HG02678 (cell line): Measurements from ENCODE around the gene HEMGN.
"Not testable (repeated sequence)": the region's sequence is repeated elsewhere in the genome, so short reads cannot be mapped to it uniquely, and the experiment has no call there.

Source experiments
- ATAC-seq: cut with Tn5 transposase; IDR thresholded peaks from one replicate; pipeline ENCODE4 v1.9.1; 2021; ENCODE audit warnings: mild to moderate bottlenecking, moderate library complexity; ENCODE audit not compliant: unreplicated experiment

HEMGN gene, protein sequence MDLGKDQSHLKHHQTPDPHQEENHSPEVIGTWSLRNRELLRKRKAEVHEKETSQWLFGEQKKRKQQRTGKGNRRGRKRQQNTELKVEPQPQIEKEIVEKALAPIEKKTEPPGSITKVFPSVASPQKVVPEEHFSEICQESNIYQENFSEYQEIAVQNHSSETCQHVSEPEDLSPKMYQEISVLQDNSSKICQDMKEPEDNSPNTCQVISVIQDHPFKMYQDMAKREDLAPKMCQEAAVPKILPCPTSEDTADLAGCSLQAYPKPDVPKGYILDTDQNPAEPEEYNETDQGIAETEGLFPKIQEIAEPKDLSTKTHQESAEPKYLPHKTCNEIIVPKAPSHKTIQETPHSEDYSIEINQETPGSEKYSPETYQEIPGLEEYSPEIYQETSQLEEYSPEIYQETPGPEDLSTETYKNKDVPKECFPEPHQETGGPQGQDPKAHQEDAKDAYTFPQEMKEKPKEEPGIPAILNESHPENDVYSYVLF

DNA sequence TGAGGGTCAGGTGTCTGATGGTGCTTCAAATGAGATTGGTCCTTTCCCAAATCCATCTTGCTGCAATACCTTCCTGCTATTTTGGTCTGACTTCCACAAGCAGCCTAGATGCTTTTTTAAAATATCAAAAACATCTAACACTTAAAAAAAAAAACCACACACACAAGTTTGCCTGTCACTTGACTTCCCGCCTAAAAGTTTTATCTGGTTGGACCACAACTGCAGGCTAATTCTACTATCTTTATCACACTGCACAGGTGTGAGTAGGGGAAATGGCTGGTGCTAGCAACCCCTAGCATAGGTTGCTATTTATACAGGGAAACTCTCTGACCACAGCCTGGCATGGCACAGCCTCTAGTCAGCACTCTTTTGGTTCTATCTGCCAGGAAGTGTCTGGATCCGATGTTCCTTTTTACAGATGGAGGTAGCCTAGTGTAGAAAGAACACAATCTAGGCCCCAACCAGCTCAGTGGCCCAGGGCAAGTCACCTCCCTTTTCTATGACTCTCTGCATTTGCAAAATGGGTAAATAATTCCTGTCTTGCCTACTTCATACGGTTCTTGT lies at the start of gene HEMGN:
Gene HEMGN, minus strand, starts transcription at position 92 of the 564 bp plus-strand sequence. Its CDS starts 36 bp downstream, at position 56.
- peak; percentile 74 for ATAC-seq

DNA sequence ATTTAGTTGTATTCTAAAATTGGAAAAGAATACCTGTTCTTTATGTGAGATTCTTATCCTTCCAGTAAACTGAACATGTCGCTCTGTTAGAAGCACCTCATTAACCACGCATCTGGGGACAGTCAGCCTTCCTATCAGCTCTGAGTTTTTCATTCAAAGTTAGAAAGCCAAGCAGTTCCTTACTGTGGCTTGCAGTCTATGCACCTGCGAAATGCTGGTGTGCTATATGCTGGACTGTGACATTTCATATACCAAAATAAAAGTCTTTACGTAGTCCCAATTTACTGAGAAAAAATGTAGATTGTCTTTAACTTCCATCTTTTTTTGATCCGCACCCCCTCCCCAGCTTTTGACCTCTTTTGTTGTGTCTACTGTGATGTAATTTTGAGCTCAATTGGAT lies 49.5 kb upstream of the HEMGN start:
- ATAC-seq: no peak

DNA sequence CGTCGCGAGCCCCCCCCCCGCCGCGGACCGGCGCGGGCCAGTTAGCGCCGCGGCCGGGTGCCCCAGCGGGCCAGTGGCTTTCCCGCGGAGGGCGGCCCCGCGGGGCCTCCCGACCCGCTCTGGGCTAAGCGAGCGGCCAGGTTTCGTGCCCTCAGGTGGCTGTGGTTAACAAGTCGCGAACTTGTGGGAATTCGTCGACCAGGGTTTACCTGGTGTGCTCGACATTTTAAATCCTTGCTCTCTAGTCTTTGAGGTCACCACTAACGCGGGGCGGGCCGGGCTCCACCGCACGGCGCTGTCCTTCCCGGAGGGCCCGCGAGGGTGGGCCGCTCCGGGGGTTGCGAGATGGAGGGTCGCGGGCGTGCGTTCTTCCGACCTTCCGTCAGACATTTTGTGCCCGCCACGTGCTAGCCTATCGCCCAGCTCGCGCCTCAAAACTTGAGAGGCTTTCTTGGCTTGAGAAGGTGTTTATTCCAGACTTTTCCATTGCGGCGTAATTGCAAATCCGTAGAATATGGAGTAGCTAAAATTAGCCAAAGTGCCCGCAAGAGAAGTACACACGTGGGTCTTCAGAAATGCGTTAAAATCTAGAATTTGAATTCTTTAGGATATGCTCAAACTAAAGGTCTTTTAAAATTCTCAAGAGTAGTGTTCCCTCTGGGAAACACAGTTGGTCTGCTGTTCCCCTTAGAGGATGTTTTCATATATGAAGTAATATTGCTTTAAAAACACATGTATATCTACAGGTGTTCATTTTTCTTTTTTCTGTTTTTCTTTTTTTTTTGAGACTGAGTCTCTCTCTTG lies 47.3 kb upstream of the HEMGN start:
- ATAC-seq: no peak

DNA sequence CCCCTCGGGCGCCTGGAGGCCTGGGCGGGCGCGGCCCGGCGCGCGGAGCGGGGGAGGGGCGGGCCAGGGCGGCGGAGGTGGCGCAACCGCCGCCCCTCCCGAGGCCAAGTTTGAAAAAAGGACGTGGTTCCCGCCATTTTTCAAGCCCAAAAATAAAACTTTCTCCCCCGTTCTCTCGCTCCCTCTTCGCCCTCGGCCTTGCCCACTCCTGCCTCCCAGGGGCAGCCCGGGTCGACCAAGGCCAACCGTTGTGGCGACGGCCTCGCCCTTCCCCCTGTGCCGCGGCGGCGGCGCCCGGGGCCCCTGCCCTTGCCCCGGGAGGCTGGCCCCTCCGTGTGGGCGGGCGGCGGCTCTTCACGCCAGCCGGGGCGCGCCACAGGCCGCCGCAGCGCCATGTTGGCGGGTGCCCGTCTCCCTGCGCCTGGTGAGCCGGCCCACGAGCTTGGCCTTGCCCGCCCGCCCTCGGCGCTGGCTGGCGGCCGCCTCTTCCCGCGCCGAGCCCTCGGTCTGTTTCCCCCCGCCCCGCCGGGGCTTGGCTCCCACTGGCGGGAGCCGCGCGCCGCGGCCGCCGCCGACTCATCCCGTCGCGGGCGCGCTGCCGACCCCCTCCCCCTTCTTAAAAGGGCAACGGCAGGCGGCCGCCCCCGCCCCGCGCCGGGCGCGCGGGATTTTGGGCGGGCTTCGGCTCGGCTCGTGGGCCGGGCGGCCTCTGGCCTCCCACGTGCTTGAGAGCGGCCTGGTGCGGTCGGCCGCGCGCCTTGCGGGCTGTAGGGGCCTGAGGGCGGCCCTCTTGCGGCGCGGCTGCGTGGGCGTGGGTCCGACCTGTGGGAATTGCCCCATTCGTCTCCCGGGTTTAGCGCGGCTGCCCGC lies 46.5 kb upstream of the HEMGN start:
- ATAC-seq: peak; percentile 34

DNA sequence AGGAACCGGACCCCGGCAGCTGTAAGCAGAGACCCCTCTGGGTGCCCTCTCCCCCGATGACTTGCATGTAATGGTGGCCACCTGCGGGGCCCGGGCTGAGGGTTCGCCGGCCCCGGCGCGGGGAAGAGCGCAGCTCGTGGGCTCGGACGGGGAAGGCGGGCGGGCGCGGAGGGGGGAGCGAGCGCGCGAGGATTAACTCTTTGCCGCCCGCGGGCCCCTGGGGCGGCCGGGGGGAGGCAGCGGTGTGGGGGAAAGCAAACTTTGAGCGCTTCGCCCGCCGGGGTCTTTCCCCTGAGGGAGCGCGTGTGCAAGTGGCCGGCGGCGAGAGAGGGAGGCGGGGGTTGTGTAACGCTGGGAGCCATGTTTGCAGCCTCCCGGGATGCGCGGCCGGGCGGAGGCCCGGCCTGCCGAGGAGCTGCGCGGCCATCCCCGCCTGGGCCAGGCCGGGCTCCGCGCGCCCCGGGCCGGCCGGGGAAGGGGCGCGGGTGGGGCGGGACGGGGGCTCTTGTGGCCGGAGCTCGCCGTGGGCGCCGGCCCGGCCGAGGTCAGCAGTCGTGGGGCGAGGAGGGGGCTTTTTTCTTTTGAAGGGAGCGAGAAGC lies 45.7 kb upstream of the HEMGN start:
- peak; percentile 12 for ATAC-seq

DNA sequence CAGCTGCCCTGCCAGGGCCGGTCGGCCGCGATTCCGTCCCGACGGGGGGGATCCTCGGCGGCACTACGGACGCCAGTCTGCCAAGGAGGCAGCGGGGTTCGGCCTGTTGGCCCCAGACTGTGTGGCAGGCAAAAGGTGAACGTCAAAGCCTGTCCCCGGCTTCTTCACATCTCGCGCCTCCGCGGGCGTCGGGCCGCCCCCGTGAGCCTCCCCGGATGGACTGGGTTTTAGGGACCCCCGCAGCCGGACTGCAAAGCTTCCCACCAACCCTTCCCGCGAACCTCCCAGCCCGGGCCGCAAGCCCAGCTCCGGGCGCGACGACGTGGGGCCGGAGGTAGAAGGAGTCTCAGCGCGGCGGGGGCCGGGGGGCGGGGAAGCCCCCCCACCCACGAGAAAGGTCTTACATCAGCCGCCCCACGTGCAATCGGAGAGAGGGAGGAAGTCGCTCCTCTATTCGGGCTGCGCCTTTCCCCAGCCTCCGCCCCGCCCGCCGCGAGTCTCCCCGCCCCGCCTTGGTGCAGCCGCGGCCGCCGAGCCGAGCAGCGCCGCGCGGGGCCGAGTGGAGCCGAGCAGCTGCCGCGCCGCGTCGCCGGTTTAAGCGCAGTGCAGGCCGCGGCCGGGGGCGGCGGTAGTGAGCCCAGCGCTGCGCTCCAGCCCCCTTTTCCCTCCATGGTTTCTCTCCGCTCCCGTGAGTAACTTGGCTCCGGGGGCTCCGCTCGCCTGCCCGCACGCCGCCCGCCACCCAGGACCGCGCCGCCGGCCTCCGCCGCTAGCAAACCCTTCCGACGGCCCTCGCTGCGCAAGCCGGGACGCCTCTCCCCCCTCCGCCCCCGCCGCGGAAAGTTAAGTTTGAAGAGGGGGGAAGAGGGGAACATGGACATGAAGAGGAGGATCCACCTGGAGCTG lies 45.0 kb upstream of the HEMGN start, which contains the start of gene ANP32B:
Gene ANP32B, plus strand, starts transcription at position 659 of the 906 bp plus-strand sequence. Its CDS starts 215 bp downstream, at position 874.
- ATAC-seq: peak; percentile 65

DNA sequence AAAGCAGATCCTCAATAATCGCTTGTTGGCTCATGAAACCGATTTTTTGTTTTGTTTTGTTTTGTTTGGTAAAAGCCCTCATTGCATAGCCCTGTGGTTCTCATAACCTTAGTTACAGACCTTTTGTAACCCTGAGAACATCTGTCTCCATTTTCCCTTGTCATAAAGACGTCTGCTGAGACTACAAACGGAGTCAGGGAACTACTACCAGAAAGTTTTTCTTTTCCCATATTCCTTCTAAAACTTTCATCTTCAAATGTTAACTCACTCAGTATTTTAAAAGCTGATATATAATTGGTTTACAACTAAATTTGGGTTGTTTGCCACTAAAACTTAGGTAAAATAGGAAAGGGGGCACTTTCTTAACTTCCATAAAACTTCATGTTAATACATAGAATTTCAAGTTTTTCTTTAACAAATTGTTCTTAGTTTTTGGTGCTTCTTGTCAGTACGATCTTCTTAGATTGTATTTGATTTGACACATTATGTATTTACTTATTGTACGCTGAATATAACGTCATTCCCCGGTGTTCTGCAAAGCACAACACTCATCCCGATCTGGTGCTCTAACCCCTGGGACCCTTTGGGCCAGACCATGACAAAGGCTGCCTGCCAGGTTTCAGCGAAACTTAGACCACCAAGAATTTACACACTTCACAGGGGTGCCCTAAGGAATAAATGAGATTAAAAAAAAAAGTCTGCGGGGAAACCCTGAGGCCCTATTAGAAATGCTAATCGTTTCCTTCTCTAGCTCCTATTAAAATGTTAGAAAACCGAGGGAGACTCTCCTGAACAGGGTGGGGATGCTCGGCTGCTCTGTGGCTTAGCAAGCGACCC lies 44.1 kb upstream of the HEMGN start:
- ATAC-seq: no peak

DNA sequence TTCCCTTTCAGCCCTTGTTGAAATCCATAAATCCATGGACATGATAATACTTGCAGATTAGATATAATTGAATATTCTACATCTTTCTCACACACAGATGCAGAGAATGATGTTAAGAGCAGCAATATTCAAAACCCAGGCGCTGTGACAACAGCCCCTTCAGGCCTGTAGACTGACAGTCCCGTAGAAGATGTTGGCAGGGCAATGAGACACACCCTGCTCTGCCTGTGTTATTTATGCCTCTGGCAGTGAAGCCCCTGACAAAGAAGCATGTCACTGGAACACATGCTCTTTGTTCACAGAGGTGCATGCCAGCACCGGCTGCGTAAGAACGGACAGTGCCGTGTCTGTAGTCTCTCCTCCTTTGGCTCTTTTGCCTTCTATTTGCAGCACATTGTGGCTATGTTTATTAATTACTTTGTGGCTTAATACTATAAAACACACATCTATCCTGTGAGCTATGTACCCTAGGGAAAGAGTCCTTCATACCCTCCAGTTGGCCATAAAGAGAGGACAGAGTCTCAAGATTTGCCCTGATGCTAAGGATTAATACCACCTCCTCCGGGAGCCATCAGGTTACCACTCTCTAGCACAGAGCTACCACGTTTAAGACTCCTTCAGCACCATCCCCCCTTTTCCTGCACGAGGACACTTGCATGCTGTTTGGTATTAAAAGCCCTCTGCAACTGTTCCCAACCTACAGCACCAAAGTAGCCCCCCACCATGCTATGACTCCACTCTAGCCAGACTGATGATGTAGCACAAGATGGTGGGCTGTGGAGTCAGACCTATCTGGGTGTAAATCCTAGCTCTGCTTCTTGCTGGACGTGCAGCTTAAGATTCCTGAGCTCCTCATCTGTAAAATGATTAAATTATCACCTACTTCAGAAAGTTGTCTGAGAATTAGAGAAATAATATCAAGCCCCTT lies 43.2 kb upstream of the HEMGN start:
- no peak for ATAC-seq

DNA sequence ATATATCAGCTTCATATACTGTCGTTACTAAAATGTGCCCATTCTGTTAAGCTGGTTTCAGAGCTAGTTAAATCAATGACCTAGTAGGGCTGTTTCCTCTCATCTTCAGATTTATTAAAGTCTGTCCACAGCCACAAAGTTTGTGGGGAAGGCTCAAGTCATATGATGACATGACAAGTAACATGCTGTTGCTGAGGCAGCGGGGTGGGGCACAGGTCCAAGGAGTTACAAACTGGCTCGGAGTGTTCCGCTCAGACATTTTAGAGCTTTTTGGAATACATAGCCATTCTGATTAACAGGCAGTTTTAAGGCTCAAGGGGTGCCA lies 42.5 kb upstream of the HEMGN start:
- ATAC-seq: no peak

DNA sequence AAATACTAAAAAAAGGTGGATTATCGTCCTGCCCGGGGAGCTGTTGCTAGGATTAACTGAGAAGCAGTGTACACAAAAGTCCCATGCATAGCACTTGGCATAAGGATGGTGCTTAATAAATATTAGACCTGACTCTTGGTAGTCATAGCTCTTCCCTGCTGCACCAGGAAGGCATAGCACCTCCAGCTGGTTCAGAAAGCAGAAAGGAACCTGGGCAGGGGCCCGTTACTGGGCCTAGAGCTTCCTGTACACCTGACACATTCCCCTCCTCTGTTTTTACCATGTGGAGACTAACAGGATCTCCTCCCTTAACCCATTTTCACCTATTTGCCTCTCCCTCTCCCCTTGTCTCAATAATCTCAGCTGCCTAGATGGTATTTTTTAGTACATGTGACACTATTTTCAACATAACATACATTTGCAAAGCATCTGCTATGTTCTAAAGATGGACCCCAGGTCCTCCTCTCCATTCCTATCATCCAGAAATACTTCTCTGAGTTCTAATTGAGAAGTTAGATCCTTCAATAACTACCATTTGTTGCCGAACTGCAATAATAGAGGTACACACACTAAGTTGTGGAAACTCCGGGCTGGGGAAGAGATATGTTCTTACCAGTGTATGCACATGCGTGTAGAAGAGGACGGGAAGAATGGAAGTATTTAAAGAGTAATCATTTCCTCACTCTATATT lies 42.0 kb upstream of the HEMGN start:
- ATAC-seq: no peak

DNA sequence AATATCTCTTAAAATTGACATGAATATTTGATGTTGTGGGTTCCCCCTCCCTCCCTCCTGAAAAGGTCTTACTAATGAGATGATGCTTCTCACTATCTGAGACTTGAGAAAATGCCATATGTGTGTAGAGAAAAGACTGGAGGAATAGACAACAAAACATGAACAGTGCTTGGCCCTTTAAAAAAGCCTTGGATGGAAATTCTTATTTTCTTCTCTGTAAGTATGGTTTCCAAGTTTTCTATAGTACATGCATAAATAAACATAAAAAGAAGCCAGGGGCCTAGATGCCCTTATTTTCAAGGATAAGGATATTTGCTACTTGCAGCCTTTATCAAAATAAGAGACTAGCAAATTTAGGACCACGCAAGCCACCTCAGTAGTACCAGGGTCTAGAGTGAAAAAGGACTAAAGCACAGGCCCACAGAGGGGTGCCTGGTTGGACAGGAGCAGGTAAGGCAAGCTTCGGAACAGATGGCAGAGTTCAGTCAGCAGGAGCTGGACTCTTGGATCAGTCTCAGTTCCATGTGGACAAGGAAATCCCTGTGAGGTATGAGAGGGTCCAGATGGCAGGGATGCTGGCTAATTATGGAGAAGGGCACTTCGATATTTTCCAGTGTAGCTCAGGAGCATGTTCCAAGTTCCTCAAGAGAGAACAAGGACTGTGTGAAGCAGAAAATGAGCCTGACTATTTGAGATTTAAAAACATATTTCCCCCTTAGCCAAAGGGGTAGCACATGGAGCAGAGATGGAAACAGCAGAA lies 40.6 kb upstream of the HEMGN start:
- no peak for ATAC-seq

DNA sequence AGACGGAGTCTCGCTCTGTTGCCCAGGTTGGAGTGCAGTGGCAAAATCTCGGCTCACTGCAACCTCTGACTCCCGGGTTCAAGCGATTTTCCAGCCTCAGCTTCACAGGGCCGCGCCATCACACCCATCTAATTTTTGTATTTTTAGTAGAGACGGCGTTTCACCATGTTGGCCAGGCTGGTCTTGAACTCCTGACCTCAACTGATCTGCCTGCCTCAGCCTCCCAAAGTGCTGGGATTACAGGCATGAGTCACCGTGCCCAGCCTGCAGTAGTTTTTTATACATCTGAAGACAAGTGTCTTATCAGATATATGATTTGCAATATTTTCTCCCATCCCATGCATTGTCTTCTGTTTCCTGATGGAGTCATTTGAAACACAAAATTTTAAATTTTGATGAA lies 38.7 kb upstream of the HEMGN start:
- ATAC-seq: not testable (repeated sequence)

DNA sequence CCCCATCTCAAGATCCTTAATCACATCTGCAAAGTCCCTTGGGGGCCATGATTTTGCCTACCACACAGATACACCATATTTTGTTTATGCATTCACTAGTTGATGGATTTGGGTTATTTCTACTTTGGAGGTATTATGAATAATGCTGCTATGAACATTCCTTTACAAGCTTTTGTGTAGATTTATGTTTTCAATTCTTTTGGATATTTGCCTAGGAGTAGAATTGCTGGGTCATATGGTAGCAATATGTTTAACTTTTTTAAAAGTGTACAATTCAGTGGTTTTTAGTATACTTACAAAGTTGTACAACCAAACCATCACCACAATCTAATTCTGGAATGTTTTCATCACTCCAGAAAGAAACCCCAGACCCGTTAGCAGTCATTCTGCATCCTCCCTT lies 37.4 kb upstream of the HEMGN start:
- no peak for ATAC-seq

DNA sequence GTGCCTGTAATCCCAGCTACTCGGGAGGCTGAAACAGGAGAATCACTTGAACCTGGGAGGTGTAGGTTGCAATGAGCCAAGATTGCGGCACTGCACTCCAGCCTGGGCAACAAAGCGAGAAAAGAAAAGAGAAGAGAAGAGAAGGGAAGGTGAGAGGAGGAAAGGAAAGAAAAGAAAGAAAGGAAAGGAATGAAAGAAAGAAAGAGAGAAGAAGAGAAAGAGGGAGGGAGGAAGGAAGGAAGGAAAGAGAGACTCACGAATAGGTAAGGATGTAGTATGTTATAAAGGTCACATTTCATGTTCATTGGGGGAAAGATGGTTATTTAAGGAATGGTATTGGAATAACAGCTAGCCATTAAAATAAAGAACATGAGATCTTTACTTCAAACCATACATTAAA lies 34.8 kb upstream of the HEMGN start:
- ATAC-seq: no peak

DNA sequence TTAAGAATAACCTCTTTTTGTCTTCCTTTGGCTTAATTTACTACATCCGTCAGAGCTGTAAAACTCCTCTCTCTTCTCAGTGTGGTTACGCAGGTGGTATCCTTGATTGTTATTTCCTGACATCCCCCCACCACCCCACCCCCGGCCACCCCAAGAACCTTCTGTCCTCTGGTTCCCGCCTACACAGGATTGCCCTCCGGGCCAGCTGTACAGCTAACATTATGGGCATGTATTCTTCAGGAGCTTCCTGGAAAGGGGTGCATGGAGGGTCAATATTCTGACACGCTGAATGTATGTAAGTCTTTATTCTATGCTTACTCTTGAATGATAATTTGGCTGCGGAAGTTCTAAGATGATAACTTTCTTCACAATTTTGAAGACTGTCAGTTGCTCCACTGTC lies 32.2 kb upstream of the HEMGN start:
- no peak for ATAC-seq

DNA sequence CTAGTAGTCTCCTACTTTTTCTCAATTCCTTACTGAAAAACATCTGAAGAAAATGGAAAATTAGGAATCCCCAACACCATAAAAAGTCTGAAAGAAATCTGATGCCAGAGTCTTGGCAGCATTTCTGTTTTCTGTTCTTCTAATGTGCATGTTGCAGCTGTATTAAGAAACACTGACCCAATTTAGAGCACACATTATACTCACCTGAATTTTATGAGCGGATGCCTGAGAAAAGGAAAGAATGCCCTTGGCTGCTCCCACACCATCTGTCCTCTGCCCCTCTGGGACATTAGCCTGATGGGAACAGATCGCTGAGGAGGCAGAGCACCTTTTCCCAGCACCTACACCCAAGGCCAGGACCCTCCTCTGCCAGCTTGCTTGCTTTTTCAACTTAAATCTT lies 31.0 kb upstream of the HEMGN start:
- ATAC-seq: no peak
